ENCODE results near the gene NACAD.
"Not testable (repeated sequence)": the region's sequence is repeated elsewhere in the genome, so short reads cannot be mapped to it uniquely, and the experiment has no call there.

The NACAD gene

GRCh38 chr7:45050198-45050597 lies 38.6 kb downstream of the NACAD start:
- DNase-seq, result no peak

GRCh38 chr7:45048748-45049147 lies 40.0 kb downstream of the NACAD start:
- DNase-seq, result no peak

- DNase-seq, result no peak
Measured at GRCh38 chr7:45044338-45044737, 44.4 kb downstream of the NACAD start.

GRCh38 chr7:45039106-45039505 lies 49.7 kb downstream of the NACAD start:
- DNase-seq, result no peak

GRCh38 chr7:45037876-45038275 lies 50.9 kb downstream of the NACAD start:
- DNase-seq, result no peak

GRCh38 chr7:45036796-45037195 lies 52.0 kb downstream of the NACAD start:
- DNase-seq, result no peak

- no peak for DNase-seq
Measured at GRCh38 chr7:45036317-45036716, 52.5 kb downstream of the NACAD start.

- DNase-seq, result no peak
Measured at GRCh38 chr7:45035893-45036292, 52.9 kb downstream of the NACAD start.

- no peak for DNase-seq
Measured at GRCh38 chr7:45035371-45035770, 53.4 kb downstream of the NACAD start.

- DNase-seq, result not testable (repeated sequence)
Measured at GRCh38 chr7:45034710-45035109, 54.1 kb downstream of the NACAD start.

- no peak for DNase-seq
Measured at GRCh38 chr7:45033931-45034290, 54.9 kb downstream of the NACAD start.

- DNase-seq, result no peak
Measured at GRCh38 chr7:45033261-45033930, 55.4 kb downstream of the NACAD start.

- no peak for DNase-seq
Measured at GRCh38 chr7:45032421-45032820, 56.3 kb downstream of the NACAD start.

GRCh38 chr7:45031829-45032228 lies 56.9 kb downstream of the NACAD start:
- DNase-seq, result no peak
